Endothelial cell of umbilical vein (primary cell): Measurements from ENCODE around the gene CYP4F3. TPM values are rescaled to one million over a fixed set of nuclear protein-coding genes. Genes with fewer than 3 reads are reported as not detected.

ENCODE experiments used
- BruUV-seq: library from RNA; stranded (reverse); fragments of 400-500 nt; replicated peaks from 2 replicates; lab custom pipeline; 2021; lab: Mats Ljungman, UMichigan
- CTCF ChIA-PET: fragments of 300-600, 350-600 bp; sonication (Branson Sonifier 250); formaldehyde crosslinking; loops from one replicate; lab custom pipeline; 2021; ENCODE audit warnings: antibody characterized with exemption, inconsistent platforms; lab: Charles Lee
- POLR2A ChIA-PET: fragments of 300-600, 350-600 bp; sonication (Branson Sonifier 250); formaldehyde crosslinking; loops from one replicate; lab custom pipeline; 2021; ENCODE audit warnings: antibody characterized with exemption, inconsistent platforms; lab: Charles Lee
- DNase-seq: peaks from one replicate; pipeline ENCODE4 v3.0.0-alpha.2; 2011; ENCODE audit warnings: low read depth, low spot score
- FAIRE-seq: peaks from 2 replicates; lab custom pipeline; 2011; peaks lifted over from hg19 to GRCh38; lab: Jason Lieb, UNC
- H2AFZ ChIP-seq: 2 replicates; pipeline ENCODE4 v1.6.0; 2012; ENCODE audit warnings: low read depth, low read length, control low read depth, inconsistent platforms
- H3K27ac ChIP-seq: 2 replicates; pipeline ENCODE4 v1.5.1; 2011; ENCODE audit warnings: low read depth, mild to moderate bottlenecking, control low read depth, low read length, moderate library complexity; ENCODE audit not compliant: insufficient read depth
- H3K27me3 ChIP-seq, 2 experiments: 2 replicates each; pipeline versions ENCODE4 v1.6.0 to v1.6.1; 2011; ENCODE audit warnings: low read length in 2 of 2, mixed read lengths in 1 of 2; ENCODE audit not compliant: control insufficient read depth in 2 of 2, insufficient read depth in 2 of 2
- H3K36me3 ChIP-seq, 2 experiments: 2 replicates in 1 of 2; 3 replicates in 1 of 2; pipeline ENCODE4 v1.5.1; 2011; ENCODE audit warnings: low read length in 2 of 2, mild to moderate bottlenecking in 1 of 2, moderate library complexity in 1 of 2; ENCODE audit not compliant: control insufficient read depth in 2 of 2, insufficient read depth in 2 of 2; ENCODE audit errors: extremely low read depth in 1 of 2
- H3K4me1 ChIP-seq: 3 replicates; pipeline ENCODE4 v1.5.1; 2011; ENCODE audit warnings: mild to moderate bottlenecking, low read length; ENCODE audit not compliant: control insufficient read depth, insufficient read depth; ENCODE audit errors: extremely low read depth
- H3K4me2 ChIP-seq: 2 replicates; pipeline ENCODE4 v1.6.1; 2011; ENCODE audit warnings: low read length, control low read depth, mixed read lengths; ENCODE audit not compliant: insufficient read depth
- H3K4me3 ChIP-seq, 3 experiments: fragments of 200-600 bp in 1 of 3; sonication (generic), shearing (Covaris generic) in 1 of 3; replicated peaks in 1 of 3; 2 replicates each; pipeline ENCODE4 v1.5.1; 2011 to 2016; ENCODE audit warnings: control low read depth in 3 of 3, low read length in 3 of 3, mild to moderate bottlenecking in 2 of 3, inconsistent platforms in 1 of 3, low read depth in 1 of 3, moderate library complexity in 1 of 3; ENCODE audit not compliant: insufficient read depth in 1 of 3
- H3K79me2 ChIP-seq: 2 replicates; pipeline ENCODE4 v1.6.0; 2012; ENCODE audit warnings: low read length, inconsistent platforms; ENCODE audit not compliant: control insufficient read depth, insufficient read depth
- H3K9ac ChIP-seq: replicated peaks from 2 replicates; pipeline ENCODE3; 2011; ENCODE audit warnings: low read length, control low read depth; ENCODE audit not compliant: insufficient read depth; ENCODE audit errors: extremely low read depth
- H3K9me1 ChIP-seq: replicated peaks from 3 replicates; pipeline ENCODE4 v1.6.0; 2011; ENCODE audit warnings: mild to moderate bottlenecking, low read length; ENCODE audit not compliant: control insufficient read depth, insufficient read depth; ENCODE audit errors: extremely low read depth
- H3K9me3 ChIP-seq: replicated peaks from 2 replicates; pipeline ENCODE4 v1.5.1; 2012; ENCODE audit warnings: low read length, inconsistent platforms; ENCODE audit not compliant: control insufficient read depth, insufficient read depth
- H4K20me1 ChIP-seq: replicated peaks from 2 replicates; pipeline ENCODE3; 2011; ENCODE audit warnings: mild to moderate bottlenecking, low read length; ENCODE audit not compliant: control insufficient read depth, insufficient read depth; ENCODE audit errors: extremely low read depth
- EZH2 ChIP-seq: IDR thresholded peaks from 2 replicates; pipeline ENCODE4 v1.6.1; 2012; ENCODE audit warnings: borderline replicate concordance, low read depth, mild to moderate bottlenecking, moderate library complexity, low read length, inconsistent platforms; ENCODE audit not compliant: severe bottlenecking
- FOS ChIP-seq: IDR thresholded peaks from 2 replicates; pipeline ENCODE4 v1.6.1; 2011; ENCODE audit warnings: mild to moderate bottlenecking, low read length, moderate library complexity, borderline replicate concordance; ENCODE audit not compliant: insufficient read depth
- MYC ChIP-seq: IDR thresholded peaks from one replicate; pipeline ENCODE4 v1.6.1; 2011; ENCODE audit warnings: mild to moderate bottlenecking, low read depth, low read length
- dilution Hi-C: fragments of 300-500 bp; cut with MboI; formaldehyde crosslinking; loops from one replicate; pipeline ENCODE4 v1.15.0; 2019; ENCODE audit warnings: low sequenced_read_pairs; ENCODE audit not compliant: extremely low pct_ligation_motif_present
- intact Hi-C: fragments of 100-400 bp; cut with micrococcal nuclease; formaldehyde crosslinking; loops from one replicate; pipeline ENCODE4 v1.10.0; 2022
- polyA plus RNA-seq, 4 experiments: library from polyadenylated mRNA; depleted of rRNA in 3 of 4; stranded (reverse) in 3 of 4; unstranded in 1 of 4; fragments of >200 nt; gene quantifications; 2 replicates each; pipeline versions ENCODE4 v1.2.1 to v1.2.3, GENCODE V29; 2011 to 2012; ENCODE audit warnings: missing spikeins in 1 of 4
- total RNA-seq: library from RNA; stranded (reverse); gene quantifications from 2 replicates; pipeline ENCODE4 v1.2.3, GENCODE V29; 2021
- TF ChIP-seq, protein P1 (sequence below), 2 donors: IDR thresholded peaks; 1 replicate in 1 of 2; 2 replicates in 1 of 2; pipeline ENCODE4 v1.5.1; 2011; ENCODE audit warnings: low read length in 2 of 2, mild to moderate bottlenecking in 2 of 2, moderate library complexity in 2 of 2, control low read depth in 1 of 2, inconsistent platforms in 1 of 2, low read depth in 1 of 2; ENCODE audit not compliant: insufficient read depth in 1 of 2; ENCODE audit errors: extremely low read depth in 1 of 2
- TF ChIP-seq, protein P2 (sequence below): IDR thresholded peaks from 2 replicates; pipeline ENCODE4 v1.6.1; 2011; ENCODE audit not compliant: insufficient read depth, insufficient read length

The CYP4F3 gene
- total and polyA plus RNA-seq, 2 donors (not counting 3 experiments of a cell fraction or from before 2014, with no cell fraction given), result not detected

DNA sequence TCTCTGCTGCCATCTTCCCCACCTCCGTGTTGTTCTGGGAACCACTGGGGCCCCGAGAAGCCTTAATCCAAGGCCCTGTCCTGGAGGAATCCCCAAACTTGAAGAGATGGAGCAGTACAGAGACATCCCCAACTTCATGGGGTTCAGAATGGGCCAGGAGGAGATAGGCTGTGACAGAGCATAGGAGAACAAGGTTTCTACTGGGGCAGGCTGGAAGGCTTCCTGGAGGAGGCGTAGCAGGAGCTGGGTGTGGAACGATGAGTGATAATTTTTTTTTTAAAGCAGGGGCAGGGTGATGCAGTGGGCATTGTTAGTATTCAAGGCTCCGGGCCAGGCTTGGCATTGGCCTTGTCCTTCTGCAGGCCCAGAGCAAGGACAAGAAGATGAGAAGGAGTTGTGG is 22.4 kb upstream of the CYP4F3 start:
- Histone ChIP-seq H4K20me1 (no peaks in the 10 kb centered on the region), H3K4me3 (no peak overlapping the region), H3K9me1 (no peaks in the 10 kb centered on the region), H3K36me3 (no peaks in the 10 kb centered on the region), H3K9ac (no peak overlapping the region), H3K4me1 (no peaks in the 10 kb centered on the region), H3K9me3 (no peaks in the 10 kb centered on the region), H3K79me2 (no peaks in the 10 kb centered on the region), H3K27ac (no peak overlapping the region), H2AFZ (no peak overlapping the region), H3K27me3 (no peaks in the 10 kb centered on the region), H3K4me2 (no peak overlapping the region)
- DNase-seq (no peak), FAIRE-seq (no peak)
- no TSS peak for BruUV-seq
- no peak for TF ChIP-seq MYC
- no peak for TF ChIP-seq FOS
- TF ChIP-seq, protein P1, sequence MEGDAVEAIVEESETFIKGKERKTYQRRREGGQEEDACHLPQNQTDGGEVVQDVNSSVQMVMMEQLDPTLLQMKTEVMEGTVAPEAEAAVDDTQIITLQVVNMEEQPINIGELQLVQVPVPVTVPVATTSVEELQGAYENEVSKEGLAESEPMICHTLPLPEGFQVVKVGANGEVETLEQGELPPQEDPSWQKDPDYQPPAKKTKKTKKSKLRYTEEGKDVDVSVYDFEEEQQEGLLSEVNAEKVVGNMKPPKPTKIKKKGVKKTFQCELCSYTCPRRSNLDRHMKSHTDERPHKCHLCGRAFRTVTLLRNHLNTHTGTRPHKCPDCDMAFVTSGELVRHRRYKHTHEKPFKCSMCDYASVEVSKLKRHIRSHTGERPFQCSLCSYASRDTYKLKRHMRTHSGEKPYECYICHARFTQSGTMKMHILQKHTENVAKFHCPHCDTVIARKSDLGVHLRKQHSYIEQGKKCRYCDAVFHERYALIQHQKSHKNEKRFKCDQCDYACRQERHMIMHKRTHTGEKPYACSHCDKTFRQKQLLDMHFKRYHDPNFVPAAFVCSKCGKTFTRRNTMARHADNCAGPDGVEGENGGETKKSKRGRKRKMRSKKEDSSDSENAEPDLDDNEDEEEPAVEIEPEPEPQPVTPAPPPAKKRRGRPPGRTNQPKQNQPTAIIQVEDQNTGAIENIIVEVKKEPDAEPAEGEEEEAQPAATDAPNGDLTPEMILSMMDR (IDR thresholded peaks at IDR 0.05; ENCODE audit: extremely low read depth in 1 of 2, insufficient read depth in 1 of 2, low read depth in 1 of 2, low read length in 2 of 2), result no peak
- TF ChIP-seq EZH2, result no peak
- POLR2A ChIA-PET, result no interaction called here
- intact Hi-C loops, result no loop called here
- dilution Hi-C loops, result no loop called here
- CTCF ChIA-PET, result no interaction called here

DNA sequence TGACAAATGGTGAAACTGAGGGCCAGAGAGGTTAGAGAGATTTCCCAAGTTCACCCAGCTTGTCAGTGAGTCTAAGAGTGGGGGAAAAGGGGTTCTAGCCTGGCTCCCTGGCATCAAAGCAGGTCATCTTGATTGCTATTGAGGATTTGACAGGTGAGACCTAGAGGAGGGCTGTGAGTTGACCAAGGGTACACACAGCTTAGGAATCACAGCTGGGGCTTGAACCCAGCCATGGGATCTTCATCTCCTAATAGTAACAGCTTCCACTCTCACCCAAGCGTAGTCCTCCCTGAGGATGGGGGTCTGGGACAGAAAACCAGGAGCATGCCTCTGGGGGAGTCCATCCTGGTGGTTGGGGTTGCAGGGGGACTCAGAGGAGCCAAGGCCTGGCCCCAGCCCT is 18.9 kb upstream of the CYP4F3 start:
- TF ChIP-seq, protein P2, sequence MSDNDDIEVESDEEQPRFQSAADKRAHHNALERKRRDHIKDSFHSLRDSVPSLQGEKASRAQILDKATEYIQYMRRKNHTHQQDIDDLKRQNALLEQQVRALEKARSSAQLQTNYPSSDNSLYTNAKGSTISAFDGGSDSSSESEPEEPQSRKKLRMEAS, result no peak
- FAIRE-seq, result no peak
- H3K4me1 ChIP-seq, result no peaks in the 10 kb centered on the region
- no peaks in the 10 kb centered on the region for H3K9me3 ChIP-seq
- H3K4me3 ChIP-seq, result no peak overlapping the region
- DNase-seq, result no peak
- H3K27ac ChIP-seq, result no peak overlapping the region
- no peak overlapping the region for H2AFZ ChIP-seq
- H3K36me3 ChIP-seq, result no peaks in the 10 kb centered on the region
- H3K27me3 ChIP-seq, result no peaks in the 10 kb centered on the region
- no peaks in the 10 kb centered on the region for H4K20me1 ChIP-seq
- BruUV-seq, result no TSS peak
- intact Hi-C loops, result no loop called here
- CTCF ChIA-PET, result no interaction called here
- no peaks in the 10 kb centered on the region for H3K79me2 ChIP-seq
- H3K9me1 ChIP-seq, result no peaks in the 10 kb centered on the region
- POLR2A ChIA-PET, result no interaction called here
- dilution Hi-C loops, result no loop called here
- H3K9ac ChIP-seq, result no peak overlapping the region
- no peak overlapping the region for H3K4me2 ChIP-seq
